ENCODE data around the gene BOC.
A peak's percentile ranks its signal among the peaks of the same experiment; 100 is the strongest.
"Not testable (repeated sequence)": the region's sequence is repeated elsewhere in the genome, so short reads cannot be mapped to it uniquely, and the experiment has no call there.

The BOC gene

GRCh38 chr3:113166719-113167492 is 44.5 kb upstream of the BOC start:
- no peak for DNase-seq (ENCODE audit: low spot score)
- H3K4me3 ChIP-seq = no peak overlapping the region
- no peak for TF ChIP-seq CTCF (IDR thresholded peaks at IDR 0.05)
- H3K27ac ChIP-seq = peak overlapping the region in 1 of 2 donors; percentile 51

- H3K4me3 ChIP-seq = no peak overlapping the region
- H3K27ac ChIP-seq = no peak overlapping the region
- no peak for DNase-seq (ENCODE audit: low spot score)
- no peak for TF ChIP-seq CTCF (IDR thresholded peaks at IDR 0.05)
These were observed 43.2 kb upstream of the BOC start for GRCh38 chr3:113167825-113168801.

- no peak for TF ChIP-seq CTCF (IDR thresholded peaks at IDR 0.05)
- no peak for DNase-seq (ENCODE audit: low spot score)
- no peak overlapping the region for H3K4me3 ChIP-seq
- no peak overlapping the region for H3K27ac ChIP-seq
These were observed 41.4 kb upstream of the BOC start for GRCh38 chr3:113169891-113170452.

- H3K27ac ChIP-seq = no peak overlapping the region
- no peak for TF ChIP-seq CTCF (IDR thresholded peaks at IDR 0.05)
- no peak for DNase-seq (ENCODE audit: low spot score)
- no peak overlapping the region for H3K4me3 ChIP-seq
These were observed 40.6 kb upstream of the BOC start for GRCh38 chr3:113170771-113171170.

- not testable (repeated sequence) for H3K4me3 ChIP-seq; DNase-seq (ENCODE audit: low spot score); H3K27ac ChIP-seq
These were observed 39.6 kb upstream of the BOC start for GRCh38 chr3:113171675-113172300.

- TF ChIP-seq CTCF (IDR thresholded peaks at IDR 0.05) = no peak
- no peak overlapping the region for H3K4me3 ChIP-seq
- no peak for DNase-seq (ENCODE audit: low spot score)
- H3K27ac ChIP-seq = no peak overlapping the region
These were observed 38.3 kb upstream of the BOC start for GRCh38 chr3:113173102-113173501.

- no peak for TF ChIP-seq CTCF (IDR thresholded peaks at IDR 0.05)
- no peak for DNase-seq (ENCODE audit: low spot score)
- H3K4me3 ChIP-seq = no peak overlapping the region
- no peak overlapping the region for H3K27ac ChIP-seq
These were observed 37.1 kb upstream of the BOC start for GRCh38 chr3:113174304-113174703.
